ENCODE results near the gene MCRIP1. TPM values are rescaled to one million over a fixed set of nuclear protein-coding genes. Genes with fewer than 3 reads are reported as not detected.

Gene MCRIP1
- total RNA-seq, 1 donor from 2014 or later, result 101 TPM

DNA sequence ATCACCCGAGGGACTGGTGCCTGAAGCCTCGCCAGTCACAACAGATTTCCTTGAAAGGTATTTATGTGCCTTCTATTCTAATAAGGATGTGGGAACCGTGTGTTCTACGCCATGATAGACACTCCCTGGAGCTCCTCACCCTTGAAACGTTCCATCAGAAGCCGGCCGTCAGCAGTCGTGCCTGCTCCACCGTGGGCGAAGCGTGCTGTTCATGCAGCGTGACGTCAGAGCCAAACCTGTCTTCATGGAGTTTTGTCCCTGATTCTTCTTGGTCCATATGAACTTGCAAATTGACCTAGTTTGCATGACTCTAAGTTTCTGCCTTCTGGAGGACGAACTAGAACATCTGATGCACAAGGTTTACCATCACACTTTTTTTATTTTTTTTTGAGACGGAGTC is 6.2 kb upstream of the MCRIP1 start:
- H3K4me1 Mint-ChIP-seq (ENCODE audit: unreplicated experiment), result no peaks in the 10 kb centered on the region

DNA sequence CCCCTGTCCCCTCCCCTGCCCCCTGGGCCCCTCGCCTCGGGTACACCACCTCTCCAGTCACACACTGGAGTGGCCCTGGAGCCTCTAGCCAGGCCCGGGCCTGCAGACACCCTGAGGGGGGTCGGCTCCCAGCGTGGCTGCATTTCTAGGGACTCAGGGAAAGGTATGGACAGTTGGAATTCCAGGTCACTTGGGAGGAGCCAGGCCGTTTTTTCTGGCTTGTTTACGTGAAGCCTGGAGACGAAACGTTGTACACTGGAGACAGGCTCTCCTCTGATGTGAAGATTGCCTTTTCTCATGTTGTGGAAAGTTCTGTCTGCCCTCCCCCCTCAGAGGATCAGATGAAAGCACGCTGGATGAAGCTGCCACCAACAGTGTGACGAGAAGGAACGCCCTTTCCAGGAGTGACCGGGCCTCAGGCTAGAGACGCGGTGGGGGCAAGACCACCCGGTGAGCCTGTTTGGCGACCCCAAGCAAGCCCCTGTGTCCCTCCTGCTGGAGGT is 5.7 kb upstream of the MCRIP1 start:
- Mint-ChIP-seq H3K9me3 (no peaks in the 10 kb centered on the region), H3K36me3 (peaks cover 3% of the 10 kb centered on the region), H3K4me3 (no peak overlapping the region), H3K27me3 (no peaks in the 10 kb centered on the region), H3K27ac (peak overlapping the region; percentile 87), H3K4me1 (ENCODE audit: unreplicated experiment) (no peaks in the 10 kb centered on the region)
- no peak for DNase-seq (ENCODE audit: extremely low spot score, unreplicated experiment)
- TF ChIP-seq, protein P1, sequence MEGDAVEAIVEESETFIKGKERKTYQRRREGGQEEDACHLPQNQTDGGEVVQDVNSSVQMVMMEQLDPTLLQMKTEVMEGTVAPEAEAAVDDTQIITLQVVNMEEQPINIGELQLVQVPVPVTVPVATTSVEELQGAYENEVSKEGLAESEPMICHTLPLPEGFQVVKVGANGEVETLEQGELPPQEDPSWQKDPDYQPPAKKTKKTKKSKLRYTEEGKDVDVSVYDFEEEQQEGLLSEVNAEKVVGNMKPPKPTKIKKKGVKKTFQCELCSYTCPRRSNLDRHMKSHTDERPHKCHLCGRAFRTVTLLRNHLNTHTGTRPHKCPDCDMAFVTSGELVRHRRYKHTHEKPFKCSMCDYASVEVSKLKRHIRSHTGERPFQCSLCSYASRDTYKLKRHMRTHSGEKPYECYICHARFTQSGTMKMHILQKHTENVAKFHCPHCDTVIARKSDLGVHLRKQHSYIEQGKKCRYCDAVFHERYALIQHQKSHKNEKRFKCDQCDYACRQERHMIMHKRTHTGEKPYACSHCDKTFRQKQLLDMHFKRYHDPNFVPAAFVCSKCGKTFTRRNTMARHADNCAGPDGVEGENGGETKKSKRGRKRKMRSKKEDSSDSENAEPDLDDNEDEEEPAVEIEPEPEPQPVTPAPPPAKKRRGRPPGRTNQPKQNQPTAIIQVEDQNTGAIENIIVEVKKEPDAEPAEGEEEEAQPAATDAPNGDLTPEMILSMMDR (conservative IDR thresholded peaks at IDR 0.05), result no peak

More for the DNA sequence above, 6.2 kb upstream of the MCRIP1 start:
- Mint-ChIP-seq H3K27me3 (no peaks in the 10 kb centered on the region), H3K27ac (peak overlapping the region; percentile 87), H3K36me3 (peaks cover 3% of the 10 kb centered on the region), H3K9me3 (no peaks in the 10 kb centered on the region), H3K4me3 (peak overlapping the region; percentile 36)
- no peak for DNase-seq (ENCODE audit: extremely low spot score, unreplicated experiment)
- TF ChIP-seq, protein P1 (conservative IDR thresholded peaks at IDR 0.05), result no peak

DNA sequence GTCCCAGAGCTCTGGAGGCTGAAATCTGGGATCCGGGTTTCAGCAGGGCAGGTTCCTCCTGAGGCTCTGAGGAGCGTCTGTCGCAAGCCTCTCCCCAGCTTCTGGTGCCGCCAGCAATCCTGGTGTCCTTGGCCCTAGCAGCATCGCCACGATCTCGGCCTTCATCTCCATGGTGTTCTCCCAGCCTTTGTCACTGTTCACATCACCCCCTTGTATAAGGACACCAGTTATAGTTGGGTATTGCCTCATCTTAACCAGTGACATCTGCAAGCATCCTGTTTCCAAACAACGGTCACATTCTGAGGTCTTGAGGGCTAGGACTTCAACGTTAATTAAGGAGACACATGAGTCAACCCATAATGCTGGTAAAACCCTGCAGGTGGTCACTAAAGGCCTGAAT is 4.5 kb upstream of the MCRIP1 start:
- no peaks in the 10 kb centered on the region for H3K9me3 Mint-ChIP-seq
- peak overlapping the region; percentile 34 for H3K4me3 Mint-ChIP-seq
- H3K36me3 Mint-ChIP-seq, result no peaks in the 10 kb centered on the region
- no peaks in the 10 kb centered on the region for H3K27me3 Mint-ChIP-seq
- no peak for DNase-seq (ENCODE audit: extremely low spot score, unreplicated experiment)
- no peaks in the 10 kb centered on the region for H3K4me1 Mint-ChIP-seq (ENCODE audit: unreplicated experiment)
- peak overlapping the region; percentile 66 for H3K27ac Mint-ChIP-seq
- TF ChIP-seq, protein P1 (conservative IDR thresholded peaks at IDR 0.05), result no peak

DNA sequence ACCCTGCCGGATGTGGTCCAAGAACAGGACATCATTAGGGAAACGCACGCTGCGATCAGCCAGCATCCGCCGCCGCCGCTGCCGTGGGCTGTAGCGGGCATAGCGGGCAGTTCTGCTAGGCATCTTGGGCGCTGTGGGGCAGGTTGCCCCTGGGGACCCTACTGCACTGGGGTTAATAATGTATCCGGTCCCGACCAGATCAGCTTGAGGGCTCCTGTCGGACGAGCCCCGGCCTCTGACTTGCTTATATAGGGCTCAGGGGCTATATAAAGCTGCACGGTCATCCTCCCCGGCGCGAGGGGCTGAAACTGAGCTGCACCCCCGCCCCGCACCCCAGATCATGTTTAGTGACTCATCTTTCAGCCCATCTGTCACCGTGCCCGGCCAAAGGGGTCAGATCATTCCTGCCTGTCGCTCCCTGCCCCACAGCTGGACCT is 1.8 kb upstream of the MCRIP1 start, which contains the start of gene PPP1R27:
TSS of gene PPP1R27 (minus strand) at position 220 of the 437 bp plus-strand sequence. CDS start at position 123, 97 bp downstream.
- Mint-ChIP-seq H3K27ac (peak within 1 kb of the TSS; percentile 98), H3K27me3 (no peaks in the 10 kb centered on the region), H3K4me1 (ENCODE audit: unreplicated experiment) (peaks cover 11% of the 10 kb centered on the region), H3K36me3 (no peaks in the 10 kb centered on the region), H3K4me3 (peak within 1 kb of the TSS; percentile 90), H3K9me3 (no peaks in the 10 kb centered on the region)
- DNase-seq (ENCODE audit: extremely low spot score, unreplicated experiment), result no peak
- TF ChIP-seq, protein P1 (conservative IDR thresholded peaks at IDR 0.05), result no peak

DNA sequence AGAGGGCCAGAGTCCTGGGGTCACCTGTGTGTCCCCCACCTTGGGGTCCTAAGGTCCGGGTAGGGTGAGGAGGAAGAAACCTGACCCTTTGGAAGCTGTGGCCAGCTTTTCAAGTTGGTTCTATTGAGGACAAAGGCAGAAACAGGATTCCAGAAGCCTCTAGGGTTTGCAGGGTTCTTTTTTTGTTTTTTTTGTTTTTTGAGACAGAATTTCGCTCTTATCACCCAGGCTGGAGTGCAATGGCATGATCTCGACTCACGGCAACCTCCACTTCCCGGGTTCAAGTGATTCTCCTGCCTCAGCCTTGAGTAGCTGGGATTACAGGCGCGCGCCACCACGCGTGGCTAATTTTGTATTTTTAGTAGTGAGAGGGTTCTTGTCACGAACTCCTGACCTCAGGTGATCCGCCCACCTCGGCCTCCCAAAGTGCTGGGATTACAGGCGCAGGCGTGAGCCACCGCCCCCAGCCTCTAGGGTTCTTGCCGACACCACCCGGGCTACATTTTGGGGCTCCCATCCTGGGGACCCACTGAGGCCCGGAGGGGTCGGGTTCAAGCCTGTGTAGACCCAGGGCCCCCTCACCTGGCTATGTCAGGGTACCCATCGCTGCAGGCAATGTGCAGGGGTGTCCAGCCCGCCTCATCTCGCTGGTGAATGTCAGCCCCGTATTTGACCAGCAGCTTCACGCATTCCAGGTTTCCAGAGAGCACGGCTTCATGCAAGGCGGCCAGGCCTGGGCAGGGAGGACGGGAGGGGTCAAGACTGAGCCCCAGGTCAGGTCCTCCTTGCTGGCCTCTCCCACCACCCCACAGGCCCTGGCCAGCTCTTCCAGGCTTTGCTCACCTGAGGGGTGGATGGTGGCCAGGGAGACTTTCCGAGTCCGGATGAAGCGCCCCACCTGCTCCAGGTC is 1.1 kb upstream of the MCRIP1 start:
- Mint-ChIP-seq H3K27ac (peak overlapping the region; percentile 98), H3K27me3 (no peaks in the 10 kb centered on the region), H3K4me3 (peak overlapping the region; percentile 90), H3K36me3 (no peaks in the 10 kb centered on the region), H3K9me3 (no peaks in the 10 kb centered on the region), H3K4me1 (ENCODE audit: unreplicated experiment) (peaks cover 18% of the 10 kb centered on the region)
- TF ChIP-seq, protein P1 (conservative IDR thresholded peaks at IDR 0.05), result no peak
- DNase-seq (ENCODE audit: extremely low spot score, unreplicated experiment), result no peak

Data from type B pancreatic cell (in vitro differentiated cells).